ENCODE results near the gene ACTC1. TPM values are rescaled to one million over a fixed set of nuclear protein-coding genes. Genes with fewer than 3 reads are reported as not detected.
A peak's percentile ranks its signal among the peaks of the same experiment; 100 is the strongest.

ACTC1 gene
- total and polyA plus RNA-seq, 9 donors = 0.59 to 22.6 (median 1.3) TPM; not detected in 2

DNA sequence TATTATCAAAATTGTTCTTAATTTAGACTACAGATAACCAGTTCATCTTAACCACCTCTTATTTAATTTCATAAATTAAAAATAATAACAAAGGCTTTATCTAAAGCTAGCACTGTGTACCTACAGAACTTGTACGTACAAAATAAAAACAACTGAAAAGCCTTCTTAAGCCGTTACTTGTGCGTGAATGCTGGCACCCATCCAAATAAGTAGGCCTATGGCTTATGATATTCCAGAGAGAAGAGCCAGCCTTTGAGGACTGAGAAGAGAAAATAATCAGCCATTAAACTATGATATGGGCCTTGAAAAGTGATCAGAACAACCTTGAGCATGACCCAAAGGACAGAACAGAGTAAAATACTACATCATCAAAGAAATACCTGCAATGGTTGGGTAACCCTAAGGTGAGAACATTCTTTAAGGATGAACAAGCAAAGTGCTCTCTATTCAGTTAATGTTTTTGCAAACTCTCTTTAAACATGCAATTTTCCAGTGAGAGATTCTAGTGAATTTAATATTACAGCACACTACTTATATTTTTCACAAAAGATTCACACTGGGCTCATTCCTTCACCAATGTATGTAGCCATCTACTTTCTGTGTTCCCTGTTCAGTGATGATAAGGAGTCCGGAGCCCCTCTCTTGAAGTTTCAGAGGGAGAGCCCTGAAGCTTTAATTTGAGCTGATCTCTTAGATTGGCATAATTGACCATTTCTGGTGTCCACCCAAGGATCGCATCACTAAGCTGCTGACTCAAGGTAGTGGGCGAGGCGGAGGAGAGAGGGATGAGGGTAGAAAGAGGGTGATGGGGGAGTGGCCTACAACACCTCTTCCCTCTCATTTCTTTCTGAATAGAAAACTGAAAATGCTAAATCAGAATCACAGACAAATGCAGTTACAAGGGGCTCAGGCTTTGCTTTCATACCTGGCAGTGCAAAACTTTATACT, 7.7 kb upstream of the ACTC1 start:
- no peak for DNase-seq
- Histone ChIP-seq H3K9me3 (no peaks in the 10 kb centered on the region), H3K4me3 (no peak overlapping the region), H3K27me3 (no peaks in the 10 kb centered on the region), H3K36me3 (no peaks in the 10 kb centered on the region), H3K27ac (no peak overlapping the region), H3K4me1 (ENCODE audit: insufficient read depth) (no peaks in the 10 kb centered on the region)
- intact Hi-C loops (cut with DNase I) = no loop called here
- WGBS, 3 donors = 62 to 70% (median 65%) methylated on average over 7 of the region's 7 CpGs
- no peak for TF ChIP-seq POLR2A (IDR thresholded peaks at IDR 0.05)
- TF ChIP-seq, protein P1, sequence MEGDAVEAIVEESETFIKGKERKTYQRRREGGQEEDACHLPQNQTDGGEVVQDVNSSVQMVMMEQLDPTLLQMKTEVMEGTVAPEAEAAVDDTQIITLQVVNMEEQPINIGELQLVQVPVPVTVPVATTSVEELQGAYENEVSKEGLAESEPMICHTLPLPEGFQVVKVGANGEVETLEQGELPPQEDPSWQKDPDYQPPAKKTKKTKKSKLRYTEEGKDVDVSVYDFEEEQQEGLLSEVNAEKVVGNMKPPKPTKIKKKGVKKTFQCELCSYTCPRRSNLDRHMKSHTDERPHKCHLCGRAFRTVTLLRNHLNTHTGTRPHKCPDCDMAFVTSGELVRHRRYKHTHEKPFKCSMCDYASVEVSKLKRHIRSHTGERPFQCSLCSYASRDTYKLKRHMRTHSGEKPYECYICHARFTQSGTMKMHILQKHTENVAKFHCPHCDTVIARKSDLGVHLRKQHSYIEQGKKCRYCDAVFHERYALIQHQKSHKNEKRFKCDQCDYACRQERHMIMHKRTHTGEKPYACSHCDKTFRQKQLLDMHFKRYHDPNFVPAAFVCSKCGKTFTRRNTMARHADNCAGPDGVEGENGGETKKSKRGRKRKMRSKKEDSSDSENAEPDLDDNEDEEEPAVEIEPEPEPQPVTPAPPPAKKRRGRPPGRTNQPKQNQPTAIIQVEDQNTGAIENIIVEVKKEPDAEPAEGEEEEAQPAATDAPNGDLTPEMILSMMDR (IDR thresholded peaks at IDR 0.05) = no peak
- TF ChIP-seq EP300 (IDR thresholded peaks at IDR 0.05) = no peak

DNA sequence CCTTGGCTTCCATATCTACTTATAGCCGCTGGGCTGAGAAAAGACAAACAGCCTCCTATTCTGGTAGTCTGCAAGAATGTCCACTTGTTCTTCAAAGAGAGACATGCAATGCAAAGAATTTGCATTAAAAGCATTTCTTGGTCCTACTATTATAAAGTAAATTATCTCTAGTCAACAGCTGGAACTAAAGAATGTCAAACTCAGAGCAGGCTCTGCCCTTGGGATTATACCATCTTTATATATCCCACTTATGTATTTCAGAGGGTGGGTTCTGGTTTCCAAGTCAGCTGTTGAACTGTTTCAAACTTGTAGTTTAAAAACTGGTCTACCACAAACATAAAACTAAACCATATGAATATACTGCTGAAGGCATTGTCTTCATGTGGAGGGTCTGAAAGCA, 7.0 kb upstream of the ACTC1 start:
- Histone ChIP-seq H3K9me3 (no peaks in the 10 kb centered on the region), H3K4me3 (no peak overlapping the region), H3K36me3 (no peaks in the 10 kb centered on the region), H3K4me1 (ENCODE audit: insufficient read depth) (no peaks in the 10 kb centered on the region), H3K27ac (no peak overlapping the region), H3K27me3 (no peaks in the 10 kb centered on the region)
- intact Hi-C loops (cut with DNase I) = no loop called here
- WGBS, 3 donors = 77 to 98% (median 88%) methylated on average over 1 of the region's 1 CpG
- TF ChIP-seq, protein P1 (IDR thresholded peaks at IDR 0.05) = no peak
- TF ChIP-seq POLR2A (IDR thresholded peaks at IDR 0.05) (no peak), EP300 (IDR thresholded peaks at IDR 0.05) (no peak)
- DNase-seq = no peak

DNA sequence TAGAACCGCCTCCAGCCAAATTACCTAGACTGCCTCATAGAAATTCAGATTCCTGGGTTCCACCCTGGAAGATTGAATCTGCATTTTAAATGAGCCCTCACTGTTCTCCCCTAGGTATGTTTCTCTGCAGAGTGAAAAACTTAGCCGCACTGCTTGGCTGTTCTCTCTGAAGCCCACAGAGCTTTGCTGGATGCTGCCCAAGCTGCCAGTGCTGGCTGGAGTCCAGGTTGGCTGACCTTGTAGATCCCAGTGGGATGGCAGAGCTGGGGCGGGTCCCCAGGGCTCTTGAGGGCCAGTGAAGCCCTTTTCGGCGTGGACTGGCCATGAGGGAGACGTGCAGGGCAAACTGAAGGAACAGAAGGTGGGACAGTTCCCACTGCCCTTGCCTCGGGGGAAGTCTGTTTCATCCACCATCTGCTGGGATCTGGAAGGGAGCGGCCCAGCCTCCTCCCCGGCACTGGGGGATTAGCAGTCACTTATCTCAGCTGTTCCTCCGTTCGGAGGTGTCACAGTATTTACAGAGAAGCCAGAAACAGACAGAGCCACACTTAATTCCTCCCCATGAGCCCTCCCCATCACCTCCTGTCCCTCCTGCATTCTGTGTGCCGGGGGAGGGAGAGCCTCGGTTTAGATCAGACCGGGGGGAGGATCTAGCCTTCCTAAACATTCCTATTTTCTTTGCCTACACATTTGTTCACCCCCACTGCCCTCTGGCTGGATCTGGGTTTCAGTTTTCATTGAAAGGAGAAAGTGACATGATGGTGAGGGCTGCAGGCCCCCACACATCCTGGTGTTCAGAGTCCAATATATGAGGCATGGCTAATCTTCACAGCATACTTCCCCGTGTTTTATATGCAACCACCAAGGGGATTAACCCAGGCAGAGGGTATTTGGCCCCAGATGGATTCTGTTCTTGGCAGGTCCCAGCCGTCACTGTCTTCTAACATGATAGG, 4.1 kb upstream of the ACTC1 start:
- Histone ChIP-seq H3K36me3 (no peaks in the 10 kb centered on the region), H3K27me3 (no peaks in the 10 kb centered on the region), H3K27ac (no peak overlapping the region), H3K4me3 (no peak overlapping the region), H3K4me1 (ENCODE audit: insufficient read depth) (no peaks in the 10 kb centered on the region), H3K9me3 (no peaks in the 10 kb centered on the region)
- DNase-seq = peak in 3 of 5 donors; percentile 18 to 45 (median 27)
- intact Hi-C loops (cut with DNase I) = no loop called here
- TF ChIP-seq EP300 (IDR thresholded peaks at IDR 0.05) (no peak), POLR2A (IDR thresholded peaks at IDR 0.05) (no peak)
- TF ChIP-seq, protein P1 (IDR thresholded peaks at IDR 0.05) = no peak
- 19 to 27% (median 19%) methylated on average over 16 of the region's 16 CpGs for WGBS, 3 donors

DNA sequence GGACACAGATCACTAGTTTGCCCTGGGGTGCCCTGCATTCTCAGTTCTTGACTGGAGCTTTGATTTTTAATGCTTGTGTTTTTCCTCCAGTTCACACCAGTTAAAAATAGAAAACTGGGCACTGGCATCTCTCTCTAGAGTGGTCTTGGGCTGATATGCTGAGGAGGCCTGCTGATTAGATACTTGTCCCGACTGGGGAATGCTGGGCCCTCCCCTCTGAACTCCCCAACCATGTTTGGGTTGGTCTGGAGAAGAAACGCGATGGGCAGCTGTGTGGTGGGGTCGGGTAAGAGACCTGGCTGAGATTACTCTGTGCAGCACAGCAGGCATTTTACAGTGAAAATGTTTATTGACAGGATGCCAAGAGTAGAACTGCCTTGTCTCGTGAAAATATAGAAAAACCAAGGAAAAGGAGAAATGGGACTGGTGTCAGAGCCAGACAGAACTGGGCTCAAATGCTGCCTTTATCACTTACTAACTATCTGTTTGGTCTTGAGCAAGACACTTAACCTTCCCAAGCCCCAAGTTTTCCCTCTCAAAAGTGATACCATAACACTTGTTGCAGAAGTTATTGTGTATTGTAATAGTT, 1.6 kb upstream of the ACTC1 start:
- intact Hi-C loops (cut with DNase I) = no loop called here
- no peak for DNase-seq
- no peaks in the 10 kb centered on the region for H3K9me3 ChIP-seq

More for the DNA sequence above, 1.6 kb upstream of the ACTC1 start:
- 10 to 32% (median 15%) methylated on average over 5 of the region's 5 CpGs for WGBS, 3 donors
- no peaks in the 10 kb centered on the region for H3K36me3 ChIP-seq
- TF ChIP-seq EP300 (IDR thresholded peaks at IDR 0.05) = no peak
- TF ChIP-seq, protein P1 (IDR thresholded peaks at IDR 0.05) = no peak
- no peak for TF ChIP-seq POLR2A (IDR thresholded peaks at IDR 0.05)
- no peak overlapping the region for H3K27ac ChIP-seq
- no peaks in the 10 kb centered on the region for H3K27me3 ChIP-seq
- no peaks in the 10 kb centered on the region for H3K4me1 ChIP-seq (ENCODE audit: insufficient read depth)
- H3K4me3 ChIP-seq = no peak overlapping the region

All from ovary (tissue), 9 donors.